Stimulated activated effector memory CD8-positive, alpha-beta T cell treated with anti-CD3 and anti-CD28 coated beads, Interleukin-12 subunit alpha, Interleukin-12 subunit beta, amount 100 ng/mL, for 72 hours (primary cell): Measurements from ENCODE around the gene SEMA6A.

Experiments
- ATAC-seq: fragments of 150-1000 bp; cut with Tn5 transposase; 2 replicates; pipeline ENCODE4 v1.10.0; 2021
- DNase-seq, 2 donors: peaks; one replicate each; pipeline ENCODE4 v3.0.0; 2021 to 2022; ENCODE audit warnings: low spot score in 2 of 2
- H3K27ac Mint-ChIP-seq: one replicate; pipeline ENCODE4 v1.8.0; 2022; ENCODE audit warnings: mild to moderate bottlenecking, mixed read lengths
- H3K36me3 Mint-ChIP-seq: one replicate; pipeline ENCODE4 v1.8.0; 2022; ENCODE audit warnings: mild to moderate bottlenecking, mixed read lengths
- H3K4me1 Mint-ChIP-seq: one replicate; pipeline ENCODE4 v1.8.0; 2022; ENCODE audit warnings: mixed read lengths
- H3K4me3 Mint-ChIP-seq: one replicate; pipeline ENCODE4 v1.8.0; 2022; ENCODE audit warnings: mild to moderate bottlenecking, mixed read lengths
- H3K9me3 Mint-ChIP-seq: one replicate; pipeline ENCODE4 v1.8.0; 2022; ENCODE audit warnings: mixed read lengths

The SEMA6A gene

DNA sequence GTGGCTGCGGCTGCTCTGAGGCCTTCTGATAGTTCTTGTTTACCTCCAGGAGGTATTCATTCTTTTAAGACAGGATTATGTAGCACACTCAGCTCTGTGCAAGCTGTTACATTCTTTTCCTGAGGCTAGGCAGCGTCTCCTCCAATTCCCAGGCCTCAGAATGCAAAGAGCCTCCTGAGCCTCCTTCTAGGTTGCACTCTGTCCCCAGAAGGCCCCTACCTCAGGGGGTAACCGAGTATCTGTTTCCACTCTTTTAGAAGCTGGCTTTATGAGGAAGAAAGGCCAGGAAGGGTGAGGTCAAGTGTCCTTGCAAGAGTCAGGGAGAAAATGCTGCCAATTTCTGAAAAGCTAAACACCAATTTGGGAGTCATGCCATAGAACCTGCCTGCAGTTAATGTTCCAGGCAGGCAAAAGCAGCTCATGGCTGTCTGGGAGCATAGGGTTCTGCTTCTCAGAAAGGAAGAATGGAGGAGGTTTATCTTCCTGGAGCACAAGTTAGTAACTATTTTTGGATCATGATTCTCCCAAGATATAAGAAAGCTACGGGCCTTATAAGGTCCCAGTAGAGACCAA is 178.9 kb downstream of the SEMA6A start:
- H3K4me3 Mint-ChIP-seq = no peak overlapping the region
- H3K36me3 Mint-ChIP-seq = no peaks in the 10 kb centered on the region
- H3K27ac Mint-ChIP-seq = no peak overlapping the region
- no peaks in the 10 kb centered on the region for H3K4me1 Mint-ChIP-seq
- ATAC-seq = no peak
- no peak for DNase-seq
- peaks cover 3% of the 10 kb centered on the region for H3K9me3 Mint-ChIP-seq

DNA sequence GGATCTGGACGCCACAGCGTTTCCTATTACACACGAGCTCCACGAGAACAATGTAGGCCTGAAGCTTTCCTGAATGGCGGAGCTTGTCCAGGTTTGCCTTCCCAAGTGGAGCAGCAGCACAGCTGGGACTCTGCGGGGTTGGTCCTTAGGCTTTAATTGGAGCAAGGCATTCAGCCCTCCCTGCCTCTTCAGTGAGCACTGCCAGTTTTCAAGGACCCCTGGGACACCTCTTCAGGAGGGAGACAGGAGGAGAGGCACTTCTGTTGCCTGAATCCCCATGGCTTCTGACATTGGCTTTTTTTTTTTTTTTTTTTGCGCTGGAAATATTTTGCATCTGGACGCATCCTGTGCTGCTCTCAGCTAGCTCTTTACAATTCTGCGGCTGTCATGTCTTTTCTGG is 179.4 kb downstream of the SEMA6A start:
- H3K36me3 Mint-ChIP-seq = no peaks in the 10 kb centered on the region
- H3K4me1 Mint-ChIP-seq = no peaks in the 10 kb centered on the region
- H3K9me3 Mint-ChIP-seq = peaks cover 3% of the 10 kb centered on the region
- no peak overlapping the region for H3K27ac Mint-ChIP-seq
- no peak overlapping the region for H3K4me3 Mint-ChIP-seq
- ATAC-seq = no peak
- DNase-seq = no peak

DNA sequence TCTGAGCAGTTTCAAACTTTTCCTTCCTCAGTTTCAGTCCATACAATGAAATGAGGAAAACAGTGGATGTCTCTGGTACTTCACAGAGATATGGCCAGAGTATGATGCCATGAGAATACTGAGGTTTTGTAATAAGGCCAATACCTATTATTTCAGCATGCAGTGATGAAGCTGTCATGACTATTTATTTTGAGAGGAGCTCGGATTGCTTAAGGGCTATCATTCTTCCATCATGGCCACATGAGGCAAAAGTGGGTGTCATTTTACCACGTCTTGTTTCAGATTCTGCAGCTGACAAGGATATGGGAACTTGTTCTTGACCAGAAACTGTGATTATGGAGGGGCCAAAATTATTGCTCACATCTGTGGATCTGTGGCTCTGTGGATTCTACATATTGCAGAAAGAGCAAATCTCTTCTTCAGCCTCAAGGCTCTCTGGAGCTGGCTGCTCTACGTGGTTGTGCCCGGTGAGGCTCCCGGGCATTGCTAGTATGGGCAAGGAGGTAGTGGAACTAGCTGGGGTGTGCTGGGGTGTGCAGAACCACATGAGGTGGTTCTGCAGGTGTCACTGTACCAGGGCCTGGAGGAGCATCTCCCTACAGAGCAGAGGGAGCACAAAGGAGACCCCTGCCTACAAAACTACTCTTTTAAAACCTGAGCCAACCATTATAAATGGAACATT is 180.3 kb downstream of the SEMA6A start:
- DNase-seq (no peak), ATAC-seq (no peak)
- H3K4me1 Mint-ChIP-seq = no peaks in the 10 kb centered on the region
- H3K4me3 Mint-ChIP-seq = no peak overlapping the region
- no peak overlapping the region for H3K27ac Mint-ChIP-seq
- no peaks in the 10 kb centered on the region for H3K36me3 Mint-ChIP-seq
- H3K9me3 Mint-ChIP-seq = peaks cover 3% of the 10 kb centered on the region
